GM19193 (cell line): ENCODE results near the gene UNC5CL.

Experiments used
- POLR2A ChIP-seq: IDR thresholded peaks from 4 replicates; pipeline ENCODE4 v1.6.1; 2011; ENCODE audit not compliant: insufficient read depth, insufficient read length; ENCODE audit errors: extremely low read depth

The UNC5CL gene

GRCh38 chr6:41039060-41039998 lies at the start of gene UNC5CL:
Gene UNC5CL (minus strand): TSS chr6:41039221. CDS start chr6:41035074, 4,147 bp downstream.
- TF ChIP-seq POLR2A: no peak

DNA sequence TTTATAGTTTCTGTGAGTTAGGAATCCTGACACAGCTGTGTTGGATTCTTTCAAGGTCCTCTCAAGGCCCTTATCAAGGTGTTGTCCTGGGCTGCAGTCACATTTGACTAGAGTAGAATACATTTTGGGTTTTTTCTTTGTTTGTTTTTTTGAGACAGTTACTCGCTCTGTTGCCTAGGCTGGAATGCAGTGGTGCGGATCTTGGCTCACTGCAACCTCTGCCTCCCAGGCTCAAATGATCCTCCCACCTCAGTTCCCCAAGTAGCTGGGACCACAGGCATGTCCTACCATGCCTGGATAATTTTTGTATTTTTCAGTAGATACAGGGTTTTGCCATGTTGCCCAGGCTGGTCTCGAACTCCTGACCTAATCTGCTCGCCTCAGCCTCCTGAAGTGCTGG lies 49.4 kb upstream of the UNC5CL start:
- TF ChIP-seq POLR2A: no peak

DNA sequence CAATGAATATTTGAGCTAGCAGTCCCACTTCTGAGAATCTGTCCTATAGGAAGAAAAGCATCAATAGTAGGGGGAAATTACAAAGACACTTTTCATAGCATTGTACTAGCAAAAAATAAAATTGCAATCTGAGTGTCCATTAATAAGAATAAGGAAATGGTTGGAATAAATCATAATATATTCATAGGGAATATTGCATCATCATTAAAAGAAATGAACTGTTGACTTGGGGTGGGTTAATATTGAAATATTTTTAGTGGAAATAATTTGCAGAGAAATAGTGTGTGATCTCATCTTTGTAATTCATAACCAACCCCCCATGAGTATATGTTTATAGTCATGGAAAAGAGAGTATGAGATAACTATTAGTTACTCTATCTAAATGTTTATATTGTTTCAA lies 46.2 kb upstream of the UNC5CL start:
- no peak for TF ChIP-seq POLR2A

DNA sequence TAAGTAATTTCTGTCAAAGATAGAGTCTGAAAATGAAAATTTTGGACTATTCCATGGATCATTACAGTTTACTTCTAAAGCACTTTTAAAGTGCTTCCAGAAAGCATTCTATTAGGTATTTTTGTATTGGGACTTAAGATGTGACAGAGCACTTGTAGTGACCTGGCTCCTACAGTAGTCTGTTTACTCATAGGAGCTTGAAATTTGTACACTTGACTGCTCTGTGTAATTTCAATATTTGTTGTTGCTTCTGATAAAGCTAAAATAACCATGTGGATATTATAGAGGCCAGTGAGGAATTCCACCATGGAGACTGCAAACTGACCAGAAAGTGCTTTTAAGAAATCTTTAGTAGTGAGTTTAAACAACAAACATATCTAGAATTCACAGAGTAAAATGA lies 44.1 kb upstream of the UNC5CL start:
- no peak for TF ChIP-seq POLR2A

- TF ChIP-seq POLR2A: no peak
These were observed 41.6 kb upstream of the UNC5CL start for GRCh38 chr6:41080621-41081020.

DNA sequence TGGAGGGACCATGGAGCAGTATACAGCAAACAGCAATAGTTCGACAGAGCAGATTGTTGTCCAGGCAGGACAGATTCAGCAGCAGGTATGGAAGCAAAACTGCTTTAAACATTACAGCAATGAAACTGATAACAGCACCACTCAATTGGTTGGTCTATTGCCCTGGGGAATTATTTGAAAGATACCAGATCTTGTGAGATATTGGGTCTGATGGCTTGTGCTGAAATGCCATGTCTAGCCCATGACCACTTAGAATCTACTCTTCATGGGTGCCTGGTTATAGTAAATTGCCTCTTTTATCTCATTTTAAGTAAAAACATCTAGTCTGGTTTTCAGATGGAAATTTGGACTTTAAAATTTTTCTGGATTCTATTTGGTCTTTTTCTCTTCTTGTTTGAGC lies 40.1 kb upstream of the UNC5CL start:
- no peak for TF ChIP-seq POLR2A

- TF ChIP-seq POLR2A: no peak
These were observed 39.1 kb upstream of the UNC5CL start for GRCh38 chr6:41078101-41078500.

DNA sequence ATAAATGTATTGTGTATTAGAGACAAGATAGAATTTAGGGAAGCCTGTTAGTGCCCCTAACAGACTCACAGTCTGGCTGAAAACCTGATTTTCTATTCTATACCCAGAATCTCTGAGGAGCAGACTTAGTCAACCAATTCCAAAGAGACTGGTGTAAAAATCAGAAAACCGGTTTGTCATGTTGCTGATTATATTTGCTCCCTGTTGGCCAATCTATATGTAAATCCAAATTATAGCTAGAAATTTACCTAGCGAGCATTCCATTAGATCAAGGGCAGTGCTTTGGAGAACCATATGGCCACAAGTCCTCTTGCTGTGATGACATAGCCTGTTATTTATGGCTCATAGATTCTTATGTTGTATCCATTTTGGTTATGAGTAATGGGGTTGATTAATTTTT lies 38.5 kb upstream of the UNC5CL start:
- no peak for TF ChIP-seq POLR2A

DNA sequence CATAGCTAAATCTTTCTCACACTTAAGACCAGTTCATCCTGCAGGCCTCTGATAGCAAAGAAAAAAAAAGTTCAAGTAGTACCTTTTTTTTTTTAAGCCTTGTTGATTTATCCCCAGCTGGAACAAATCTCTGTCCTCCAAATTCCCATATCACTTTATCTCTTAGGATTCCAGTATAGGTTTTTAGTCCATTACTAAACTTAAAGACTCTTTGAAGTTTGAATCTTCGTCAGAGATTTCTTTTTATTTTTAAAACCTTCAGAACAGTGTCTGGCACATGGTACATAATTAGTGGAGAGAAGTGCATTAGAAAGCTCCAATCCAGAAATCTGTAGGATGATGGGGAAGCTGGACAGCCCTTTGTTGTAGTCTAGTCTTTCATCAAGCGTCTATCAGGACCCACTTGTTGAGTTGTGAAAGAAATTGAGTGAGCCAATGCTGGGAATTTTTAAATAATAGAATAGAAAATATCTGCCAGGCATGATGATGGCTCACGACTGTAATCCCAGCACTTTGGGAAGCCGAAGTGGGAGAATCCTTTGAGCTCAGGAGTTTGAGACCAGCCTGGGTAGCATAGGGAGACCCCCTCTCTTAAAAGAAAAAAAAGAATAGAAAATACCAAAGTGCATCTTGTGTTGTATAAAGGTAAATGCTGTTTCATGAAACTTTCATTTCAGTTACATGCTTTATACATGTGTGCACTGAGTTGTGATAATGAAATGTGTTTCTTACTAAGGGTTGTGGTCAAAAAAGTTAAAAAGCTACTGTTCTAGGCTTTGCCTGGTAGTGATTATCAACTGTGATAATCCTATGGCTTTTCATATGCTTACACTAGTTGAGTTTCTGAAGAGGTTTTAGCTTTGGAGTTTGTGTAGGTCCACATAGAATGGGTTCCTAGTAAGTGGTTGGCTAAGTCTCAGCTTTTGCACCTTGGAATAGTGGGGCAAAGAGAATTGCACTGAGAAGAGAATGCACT lies 36.9 kb upstream of the UNC5CL start:
- TF ChIP-seq POLR2A: no peak

GRCh38 chr6:41074692-41075436 lies 35.8 kb upstream of the UNC5CL start:
- TF ChIP-seq POLR2A: no peak

DNA sequence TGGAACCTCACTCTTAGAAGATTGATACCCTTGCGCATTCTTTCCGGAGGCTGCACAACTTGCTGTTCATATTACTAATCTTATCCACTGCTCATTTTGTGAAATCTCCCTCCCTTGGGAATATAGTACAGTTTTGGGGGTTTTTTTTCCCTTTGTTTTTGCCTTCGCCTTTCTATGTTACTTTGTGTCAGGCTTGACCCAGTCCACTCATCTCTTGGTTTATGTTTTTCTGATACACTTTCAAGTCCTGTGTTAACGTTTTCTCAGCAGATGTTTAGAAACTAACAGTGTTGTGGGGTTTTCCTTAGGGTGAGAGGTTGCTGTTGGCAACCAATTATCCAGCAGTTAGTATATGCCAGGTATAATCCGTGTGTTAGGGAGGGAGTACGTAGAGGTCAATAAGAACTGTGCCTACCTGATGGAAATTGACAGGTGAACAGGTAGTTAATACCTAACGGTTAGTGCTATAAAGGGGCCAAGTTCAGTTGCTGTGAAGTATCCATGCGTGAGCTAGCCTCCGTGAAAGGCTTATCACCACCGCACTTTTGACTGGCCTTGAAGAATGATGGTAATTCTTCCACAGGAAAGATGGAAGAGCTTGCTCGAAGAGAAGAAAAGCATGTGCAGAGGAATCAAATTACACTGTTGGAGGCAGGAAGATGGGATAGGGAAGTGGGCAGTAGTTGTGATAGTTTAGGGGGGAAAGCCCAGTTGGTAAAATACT lies 35.1 kb upstream of the UNC5CL start:
- no peak for TF ChIP-seq POLR2A

DNA sequence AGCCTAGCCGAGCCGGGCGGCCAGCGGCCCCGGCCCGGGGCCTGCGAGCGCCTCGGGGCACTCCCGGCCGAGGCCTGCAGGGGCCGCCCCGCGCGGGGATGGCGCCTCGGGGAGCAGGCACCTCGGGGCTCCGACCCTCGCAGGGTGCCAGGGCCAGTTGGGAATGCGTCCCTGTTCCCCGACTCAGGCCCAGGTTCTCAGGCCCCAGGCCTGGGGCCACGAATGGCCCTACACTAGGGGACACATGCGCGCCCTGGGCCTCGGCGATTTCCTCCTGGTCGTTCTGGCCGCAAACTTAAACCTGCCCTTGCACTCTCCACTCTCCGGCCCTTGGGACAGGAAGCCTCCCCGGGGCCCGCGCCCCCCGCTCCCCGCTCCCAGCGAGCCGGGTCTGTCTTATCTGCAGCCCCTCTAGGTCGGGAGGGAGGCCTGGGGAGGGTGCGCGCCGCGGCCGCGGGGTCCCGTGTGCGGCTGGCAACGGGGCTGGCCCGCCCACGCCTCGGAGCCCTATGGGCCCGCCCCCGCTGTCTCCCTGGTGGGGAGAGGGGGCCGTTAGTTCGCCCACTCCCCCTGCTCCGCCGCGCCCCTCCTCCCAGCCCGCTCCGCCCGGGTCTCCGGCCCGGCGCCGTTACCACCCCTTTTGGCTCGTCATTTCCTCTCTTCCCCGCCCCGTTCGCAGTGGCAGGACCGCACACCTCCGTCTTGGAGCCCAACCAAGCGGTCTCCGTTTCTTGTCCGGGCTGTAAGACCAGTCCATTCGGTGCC lies 34.4 kb upstream of the UNC5CL start:
- TF ChIP-seq POLR2A: peak; percentile 84

DNA sequence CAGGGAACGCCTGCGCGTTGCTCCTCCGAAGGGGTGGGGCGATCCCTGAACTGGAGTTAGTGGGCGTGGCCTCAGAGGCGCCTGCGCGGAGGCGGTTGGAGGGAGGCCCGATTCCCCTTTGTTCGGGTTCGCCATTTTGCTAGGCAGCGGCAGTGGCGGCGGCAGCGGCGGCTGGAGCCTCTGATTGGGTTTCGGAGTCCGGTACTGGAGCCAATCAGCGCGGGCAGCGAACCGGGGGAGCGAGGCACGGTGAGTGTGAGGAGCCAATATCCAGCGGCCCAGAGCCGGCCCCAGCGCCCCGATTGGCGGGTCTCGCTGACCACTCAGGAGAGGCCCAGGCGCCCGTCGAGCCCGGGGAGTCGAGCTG lies 33.8 kb upstream of the UNC5CL start, which contains the start of gene NFYA:
Gene NFYA, plus strand, starts transcription at position 139 of the 367 bp plus-strand sequence. CDS start 6,116 bp downstream, outside the sequence.
- no peak for TF ChIP-seq POLR2A
